HEK293T (cell line): ENCODE data around the gene NWD2.

ENCODE experiments used
- ARNT ChIP-seq: fragments of 450-650 bp; IDR thresholded peaks from 2 replicates; pipeline ENCODE4 v1.6.1; 2017; ENCODE audit warnings: mild to moderate bottlenecking
- ELF4 ChIP-seq: fragments of 450-650 bp; IDR thresholded peaks from 2 replicates; pipeline ENCODE4 v1.6.1; 2017; ENCODE audit warnings: antibody characterized with exemption
- FOXA1 ChIP-seq: fragments of 450-650 bp; IDR thresholded peaks from 2 replicates; pipeline ENCODE4 v1.6.1; 2016; ENCODE audit warnings: mild to moderate bottlenecking
- FOXK2 ChIP-seq: fragments of 450-650 bp; IDR thresholded peaks from 2 replicates; pipeline ENCODE4 v1.6.1; 2016; ENCODE audit warnings: mild to moderate bottlenecking
- FOXM1 ChIP-seq: fragments of 450-650 bp; IDR thresholded peaks from 2 replicates; pipeline ENCODE4 v1.6.1; 2017; ENCODE audit warnings: mild to moderate bottlenecking, borderline replicate concordance
- HDGF ChIP-seq: fragments of 450-650 bp; IDR thresholded peaks from 2 replicates; pipeline ENCODE4 v1.6.1; 2017; ENCODE audit warnings: antibody characterized with exemption, borderline replicate concordance
- L3MBTL2 ChIP-seq: fragments of 450-650 bp; conservative IDR thresholded peaks from 2 replicates; pipeline ENCODE4 v1.6.1; 2016; ENCODE audit warnings: mild to moderate bottlenecking
- SP1 ChIP-seq: fragments of 450-650 bp; IDR thresholded peaks from 2 replicates; pipeline ENCODE4 v1.6.1; 2017
- TARDBP ChIP-seq: fragments of 450-650 bp; IDR thresholded peaks from 2 replicates; pipeline ENCODE4 v1.6.1; 2016
- ZNF384 ChIP-seq: fragments of 450-650 bp; IDR thresholded peaks from 2 replicates; pipeline ENCODE4 v1.6.1; 2016

GRCh38 chr4:37452952-37453280 is 208.4 kb downstream of the NWD2 start:
- TF ChIP-seq HDGF (no peak), ARNT (no peak), ELF4 (no peak), TARDBP (no peak), FOXM1 (no peak), FOXK2 (no peak), SP1 (no peak), FOXA1 (no peak), L3MBTL2 (no peak), ZNF384 (no peak)
